Myocyte (in vitro differentiated cells): ENCODE data around the gene ARSA. TPM values are rescaled to one million over a fixed set of nuclear protein-coding genes. Genes with fewer than 3 reads are reported as not detected.

Source experiments
- DNase-seq: peaks from one replicate; pipeline ENCODE4 v3.0.0-alpha.2; 2012; ENCODE audit warnings: low read depth
- total RNA-seq: library from RNA; depleted of rRNA; stranded (reverse); fragments of >200 nt; gene quantifications from 2 replicates; pipeline ENCODE4 v1.2.3, GENCODE V29; 2014

The ARSA gene
- total RNA-seq, 1 donor from 2014 or later: 30.5 TPM

DNA sequence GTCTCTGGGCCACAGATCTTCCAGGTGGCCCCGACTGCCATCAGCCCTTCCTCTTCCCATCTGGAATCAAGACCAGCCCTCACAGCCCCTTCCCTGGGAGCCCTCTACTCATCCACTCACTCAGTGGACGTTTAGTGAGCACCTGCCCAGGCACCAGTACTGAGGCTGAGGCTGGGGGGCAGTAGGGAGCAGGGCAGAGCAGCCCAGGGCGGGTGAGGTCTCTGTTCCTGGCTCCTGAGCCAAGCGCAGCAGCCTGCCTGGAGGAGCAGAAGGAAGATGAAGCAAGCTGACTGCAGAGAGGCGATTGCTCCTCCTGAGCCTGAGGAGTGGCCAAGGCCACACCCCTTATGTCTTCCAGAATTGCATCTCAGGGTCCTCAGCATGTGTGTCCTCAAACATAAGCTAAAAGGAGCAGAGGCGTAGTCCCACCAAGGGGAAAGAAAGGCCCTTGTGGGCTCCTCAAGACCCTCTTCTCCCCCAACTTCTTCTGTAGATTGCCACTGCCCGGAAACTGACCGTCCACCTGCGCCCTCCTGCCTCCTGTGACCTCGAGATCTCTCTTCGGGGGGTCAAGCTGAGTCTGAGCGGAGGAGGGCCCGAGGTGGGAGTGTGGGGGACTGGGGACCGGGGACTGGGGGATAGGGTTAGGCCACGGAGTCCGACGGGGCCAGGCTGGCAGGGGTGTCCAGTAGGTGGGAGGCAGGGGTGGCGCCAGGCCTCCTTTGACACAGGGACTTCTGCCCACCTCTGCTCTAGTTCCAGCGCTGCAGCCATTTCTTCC, 21.6 kb downstream of the ARSA start:
- DNase-seq: no peak

DNA sequence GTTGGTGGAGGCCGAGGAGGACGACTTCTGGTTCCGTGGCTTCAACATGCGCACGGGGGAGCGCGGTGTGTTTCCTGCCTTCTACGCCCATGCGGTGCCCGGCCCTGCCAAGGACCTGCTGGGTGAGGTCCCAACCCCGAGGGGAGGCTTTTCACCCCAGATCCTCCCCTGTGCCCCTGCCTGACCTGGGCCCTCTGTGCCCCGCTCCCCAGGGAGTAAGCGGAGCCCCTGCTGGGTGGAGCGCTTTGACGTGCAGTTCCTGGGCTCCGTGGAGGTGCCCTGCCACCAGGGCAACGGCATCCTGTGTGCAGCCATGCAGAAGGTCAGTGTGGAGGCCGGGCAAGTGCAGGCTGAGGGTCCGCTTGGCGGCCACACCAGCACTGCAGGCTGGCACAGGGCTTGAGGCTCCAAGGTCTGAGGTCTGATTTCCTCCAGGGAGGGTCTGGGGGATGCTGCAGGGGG, 22.3 kb downstream of the ARSA start:
- DNase-seq: no peak

DNA sequence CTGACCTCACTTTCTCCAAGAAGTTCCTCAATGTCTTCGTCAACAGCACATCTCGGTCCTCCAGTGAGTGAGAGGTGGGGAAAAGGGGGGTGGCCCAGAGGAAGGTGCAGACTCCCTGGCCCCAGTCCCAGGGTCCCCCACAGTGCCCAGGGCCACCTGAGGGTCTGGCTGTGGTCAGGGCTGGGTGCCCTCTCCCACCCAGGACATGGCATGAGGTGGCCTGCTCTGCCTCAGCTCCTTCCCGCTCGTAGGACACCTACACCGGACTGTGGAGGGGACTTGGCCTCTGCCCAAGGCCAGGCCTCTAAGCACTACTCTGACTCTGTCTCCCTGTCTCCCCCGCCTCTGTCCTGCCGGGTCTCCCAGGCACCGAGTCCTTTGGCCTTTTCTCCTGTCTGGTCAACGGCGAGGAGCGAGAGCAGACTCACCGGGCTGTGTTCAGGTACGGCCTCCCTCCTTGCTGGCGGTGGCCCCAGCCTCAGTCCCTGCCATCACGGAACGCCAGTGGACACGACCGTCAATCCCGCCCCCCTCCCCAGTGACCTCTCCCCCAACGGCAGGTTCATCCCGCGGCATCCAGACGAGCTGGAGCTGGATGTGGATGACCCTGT, 22.8 kb downstream of the ARSA start:
- DNase-seq: no peak

DNA sequence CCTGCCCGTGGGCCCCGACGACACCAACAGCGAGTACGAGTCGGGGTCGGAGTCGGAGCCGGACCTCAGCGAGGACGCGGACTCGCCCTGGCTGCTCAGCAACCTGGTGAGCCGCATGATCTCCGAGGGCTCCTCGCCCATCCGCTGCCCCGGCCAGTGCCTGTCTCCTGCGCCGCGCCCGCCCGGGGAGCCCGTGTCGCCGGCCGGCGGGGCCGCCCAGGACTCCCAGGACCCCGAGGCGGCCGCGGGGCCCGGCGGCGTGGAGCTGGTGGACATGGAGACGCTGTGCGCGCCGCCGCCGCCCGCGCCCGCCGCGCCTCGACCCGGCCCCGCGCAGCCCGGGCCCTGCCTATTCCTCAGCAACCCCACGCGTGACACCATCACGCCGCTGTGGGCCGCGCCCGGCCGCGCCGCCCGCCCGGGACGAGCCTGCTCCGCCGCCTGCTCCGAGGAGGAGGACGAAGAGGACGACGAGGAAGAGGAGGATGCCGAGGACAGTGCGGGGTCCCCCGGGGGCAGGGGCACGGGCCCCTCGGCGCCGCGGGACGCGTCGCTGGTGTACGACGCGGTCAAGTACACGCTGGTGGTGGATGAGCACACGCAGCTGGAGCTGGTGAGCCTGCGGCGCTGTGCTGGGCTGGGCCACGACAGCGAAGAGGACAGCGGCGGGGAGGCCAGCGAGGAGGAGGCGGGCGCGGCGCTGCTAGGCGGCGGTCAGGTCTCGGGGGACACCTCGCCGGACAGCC, 23.5 kb downstream of the ARSA start:
- DNase-seq: no peak

DNA sequence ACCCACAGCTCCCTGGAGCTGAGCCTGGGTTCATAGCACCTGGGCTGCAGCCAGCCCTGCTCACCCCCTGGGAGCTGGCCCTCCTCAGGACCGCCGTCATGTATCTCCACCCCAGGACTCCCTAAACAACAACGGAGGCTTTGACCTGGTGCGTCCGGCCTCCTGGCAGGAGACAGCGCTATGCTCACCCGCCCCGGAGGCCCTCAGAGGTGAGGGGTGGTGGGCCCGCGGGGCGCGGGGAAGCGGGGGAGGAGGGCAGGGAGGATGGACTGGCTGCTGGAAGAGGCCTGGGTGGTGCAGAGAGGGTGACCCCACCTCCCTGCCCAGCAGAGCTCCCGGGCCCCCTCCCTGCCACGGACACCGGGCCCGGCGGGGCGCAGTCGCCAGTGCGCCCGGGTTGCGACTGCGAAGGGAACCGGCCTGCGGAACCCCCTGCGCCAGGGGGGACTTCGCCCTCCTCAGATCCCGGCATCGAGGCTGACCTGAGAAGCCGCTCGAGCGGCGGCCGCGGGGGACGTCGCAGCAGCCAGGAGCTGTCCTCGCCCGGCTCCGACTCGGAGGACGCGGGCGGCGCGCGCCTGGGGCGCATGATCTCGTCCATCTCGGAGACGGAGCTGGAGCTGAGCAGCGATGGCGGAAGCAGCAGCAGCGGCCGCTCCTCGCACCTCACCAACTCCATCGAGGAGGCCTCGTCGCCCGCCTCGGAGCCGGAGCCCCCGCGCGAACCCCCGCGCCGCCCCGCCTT, 24.3 kb downstream of the ARSA start:
- DNase-seq: no peak

DNA sequence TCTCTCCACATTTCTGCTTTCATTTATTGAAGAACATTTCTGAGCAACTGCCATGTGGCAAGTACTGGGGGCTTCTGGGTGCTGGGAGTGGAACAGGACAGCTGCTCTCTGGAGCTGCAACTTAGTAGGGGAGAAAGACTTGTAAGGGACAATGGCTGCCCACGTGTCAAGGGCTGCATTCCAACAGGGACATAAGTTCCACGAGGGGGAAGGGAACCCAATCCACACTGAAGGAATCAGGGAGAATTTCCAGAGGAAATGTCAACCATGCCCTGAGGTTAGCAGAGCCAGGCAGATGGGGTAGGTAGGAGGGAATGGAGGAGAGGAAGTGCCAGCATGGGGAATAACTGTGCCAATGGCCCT, 25.6 kb downstream of the ARSA start:
- no peak for DNase-seq

DNA sequence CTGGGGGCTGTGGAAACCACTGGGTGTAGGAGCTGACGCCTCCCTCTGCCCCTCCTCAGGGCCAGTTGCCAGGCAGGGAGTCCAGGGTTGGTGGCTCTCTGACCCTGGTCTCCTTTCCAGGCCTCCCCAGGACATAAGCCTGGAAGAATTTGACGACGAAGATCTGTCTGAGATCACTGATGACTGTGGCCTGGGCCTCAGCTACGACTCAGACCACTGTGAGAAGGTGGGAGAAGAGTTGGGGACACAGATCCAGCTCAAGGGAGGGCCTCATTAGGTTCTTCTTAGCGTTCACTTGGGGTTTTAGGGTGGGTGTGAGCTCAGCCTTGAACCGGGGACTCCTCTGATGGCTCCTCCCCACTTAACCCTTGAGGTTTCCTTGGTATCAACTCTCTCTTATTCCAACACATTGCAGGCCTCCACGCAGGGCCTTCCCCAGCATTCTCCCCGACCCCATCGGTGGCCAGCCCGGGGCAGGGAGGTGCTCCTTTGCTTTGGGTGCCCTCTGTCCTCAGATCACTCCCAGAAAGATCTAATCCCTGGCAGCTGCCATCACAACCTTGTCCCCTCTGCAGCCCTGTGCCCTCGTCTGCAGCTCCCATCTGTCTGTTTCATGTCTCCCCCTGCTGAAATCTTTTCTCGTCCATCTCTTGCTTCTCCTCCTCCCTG, 26.1 kb downstream of the ARSA start:
- DNase-seq: no peak

GRCh38 chr22:50600967-50601668, 26.8 kb downstream of the ARSA start:
- DNase-seq: no peak

DNA sequence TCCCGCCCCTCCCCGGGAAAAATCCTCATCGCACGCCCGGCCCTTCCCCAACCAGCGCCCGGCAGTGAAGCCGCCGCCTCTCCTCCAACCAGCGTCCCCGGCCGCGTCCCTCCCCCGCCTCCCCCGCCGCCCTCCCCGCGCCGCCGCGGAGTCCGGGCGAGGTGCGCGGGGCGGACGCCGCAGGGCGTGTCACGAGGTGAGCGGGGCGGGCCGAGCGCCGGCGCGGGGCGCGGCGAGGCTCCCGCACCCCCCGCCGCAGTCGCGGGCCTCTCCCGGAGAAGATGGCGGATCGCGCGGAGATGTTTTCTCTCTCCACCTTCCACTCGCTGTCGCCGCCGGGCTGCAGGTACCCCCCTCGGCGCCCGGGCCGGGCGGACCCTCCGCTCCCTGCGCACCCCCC, 27.4 kb downstream of the ARSA start, which contains the start of gene MAPK8IP2:
MAPK8IP2 (plus strand) TSS at position 256 of the 400 bp plus-strand sequence; CDS start at position 282, 26 bp downstream.
- no peak for DNase-seq

- DNase-seq: peak; percentile 40
Measured at GRCh38 chr22:50599816-50600455, 28.0 kb downstream of the ARSA start.

DNA sequence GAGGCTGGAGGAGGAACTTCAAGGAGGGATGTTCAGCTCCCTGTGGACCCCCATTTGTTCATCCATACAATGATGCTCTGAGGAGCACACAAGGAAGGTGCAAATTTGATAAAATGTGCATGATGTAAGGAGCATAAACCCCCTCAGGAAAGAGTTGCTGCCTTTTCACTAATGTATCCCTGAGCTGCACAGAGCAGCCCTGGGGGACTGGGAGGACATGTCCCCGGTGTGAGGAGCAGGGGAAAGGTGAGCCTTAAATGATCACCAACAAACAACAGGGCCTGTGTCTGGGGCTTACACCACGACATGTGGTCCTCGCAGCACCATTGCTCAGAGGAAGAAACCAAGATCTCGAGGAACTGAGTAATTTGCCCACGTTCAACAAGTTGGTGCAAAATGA, 30.9 kb downstream of the ARSA start:
- DNase-seq: no peak

DNA sequence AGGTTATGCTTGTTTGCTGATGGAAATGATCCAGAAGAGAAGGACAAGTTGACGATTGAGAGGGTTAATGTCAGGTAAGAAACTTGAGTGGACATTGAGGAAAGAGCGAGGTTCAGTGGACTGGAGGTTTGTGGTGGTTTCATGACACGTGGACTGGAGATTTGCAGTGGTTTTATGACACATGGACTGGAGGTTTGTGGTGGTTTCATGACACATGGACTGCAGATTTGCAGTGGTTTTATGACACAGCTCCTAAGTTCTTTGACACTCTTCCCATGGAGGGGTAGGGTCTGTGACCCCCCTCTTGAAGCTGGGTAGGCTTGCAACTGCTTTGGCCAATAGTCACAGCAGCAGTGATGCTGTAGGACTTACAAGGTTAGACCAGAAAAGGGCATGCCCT, 32.8 kb downstream of the ARSA start:
- DNase-seq: peak; percentile 45

DNA sequence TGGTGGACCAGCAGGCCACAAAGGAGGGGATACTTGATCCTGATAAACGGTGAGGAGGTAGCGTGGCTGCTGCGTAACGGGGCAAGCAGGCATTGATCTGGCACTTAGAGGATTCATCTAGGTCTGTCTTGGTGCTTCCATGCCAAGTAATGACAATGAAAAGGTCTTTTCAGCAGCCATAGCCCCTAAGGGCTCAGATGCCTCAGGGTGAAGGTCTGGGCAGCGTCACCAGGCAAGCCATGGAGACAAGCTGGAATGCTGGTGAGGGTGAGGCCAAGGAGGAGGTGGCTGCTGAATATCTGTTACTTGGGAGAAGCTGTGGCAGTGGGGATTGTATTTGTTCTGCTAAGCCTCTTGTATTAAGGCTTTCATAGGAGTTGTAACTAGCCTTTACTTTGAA, 40.5 kb downstream of the ARSA start:
- DNase-seq: no peak

GRCh38 chr22:50586416-50586815, 41.5 kb downstream of the ARSA start:
- no peak for DNase-seq

- DNase-seq: no peak
Measured at GRCh38 chr22:50585781-50586180, 42.2 kb downstream of the ARSA start.

DNA sequence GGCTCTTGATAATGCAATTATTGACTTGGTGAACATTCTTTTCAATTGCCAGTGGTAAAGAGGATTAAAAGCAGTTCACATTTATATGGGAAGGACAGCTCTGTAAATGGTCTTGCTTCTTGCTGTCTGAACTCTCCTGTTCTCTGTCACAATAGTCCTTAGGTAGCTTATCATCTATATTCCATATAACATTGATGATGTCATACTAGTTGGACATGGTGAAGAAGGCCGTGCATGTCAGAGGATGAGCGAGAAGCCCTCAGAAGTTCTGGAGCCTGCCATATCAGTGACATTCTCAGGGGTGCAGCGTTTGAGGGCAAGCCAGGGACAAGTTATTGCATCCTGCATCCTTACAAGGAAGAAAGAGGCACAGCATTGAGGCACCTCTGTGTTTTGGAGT, 42.7 kb downstream of the ARSA start:
- no peak for DNase-seq

- no peak for DNase-seq
Measured at GRCh38 chr22:50584106-50585096, 43.6 kb downstream of the ARSA start.

- DNase-seq: no peak
Measured at GRCh38 chr22:50583294-50583861, 44.6 kb downstream of the ARSA start.
